GM12878 (cell line): Measurements from ENCODE around the gene C3. TPM values are rescaled to one million over a fixed set of nuclear protein-coding genes. Genes with fewer than 3 reads are reported as not detected.
A peak's percentile ranks its signal among the peaks of the same experiment; 100 is the strongest.

Experiments used
- ATAC-seq: fragments of 200-7000 bp; cut with Tn5 transposase; 3 replicates; pipeline ENCODE4 v1.9.1; 2020; ENCODE audit warnings: mild to moderate bottlenecking, moderate library complexity
- BruUV-seq: library from RNA; stranded (reverse); fragments of 400-500 nt; replicated peaks from 2 replicates; lab custom pipeline; 2021; lab: Mats Ljungman, UMichigan
- CTCF ChIA-PET: fragments of 300-600 bp; sonication (Branson Sonifier 250); formaldehyde crosslinking; extraction: SDS; loops from one replicate; lab custom pipeline; 2021; ENCODE audit warnings: inconsistent platforms; lab: Yijun Ruan, JAX
- POLR2A ChIA-PET: fragments of 350-600 bp; formaldehyde crosslinking; extraction: SDS; loops from one replicate; lab custom pipeline; 2021; ENCODE audit warnings: inconsistent platforms; lab: Charles Lee
- RAD21 ChIA-PET: fragments of 300-600 bp; sonication (Branson Sonifier 250); formaldehyde crosslinking; loops from one replicate; lab custom pipeline; 2023; ENCODE audit warnings: antibody characterized with exemption; ENCODE audit not compliant: unreplicated experiment; lab: Charles Lee
- SMC1A ChIA-PET: fragments of 300-600 bp; sonication (Branson Sonifier 250); formaldehyde crosslinking; loops from one replicate; lab custom pipeline; 2023; ENCODE audit not compliant: unreplicated experiment, uncharacterized antibody; lab: Charles Lee
- DNase-seq: peaks from one replicate; pipeline ENCODE4 v3.0.0-alpha.2; 2011; ENCODE audit warnings: low read depth, low spot score
- FAIRE-seq: peaks from 3 replicates; lab custom pipeline; 2011; peaks lifted over from hg19 to GRCh38; lab: Jason Lieb, UNC
- H2AFZ ChIP-seq: 2 replicates; pipeline ENCODE4 v1.6.0; 2011; ENCODE audit warnings: low read depth, low read length, control low read depth; ENCODE audit not compliant: control insufficient read depth
- H3K27ac ChIP-seq: 2 replicates; pipeline ENCODE4 v1.5.1; 2011; ENCODE audit warnings: control low read depth; ENCODE audit not compliant: control insufficient read depth, insufficient read depth
- H3K27me3 ChIP-seq, 2 experiments: replicated peaks in 1 of 2; 2 replicates each; pipeline versions ENCODE4 v1.6.0 to v1.6.1; 2011; ENCODE audit warnings: low read length in 1 of 2; ENCODE audit not compliant: control insufficient read depth in 2 of 2, insufficient read depth in 2 of 2
- H3K36me3 ChIP-seq, 2 experiments: 2 replicates each; pipeline ENCODE4 v1.5.1; 2011; ENCODE audit warnings: low read length in 1 of 2; ENCODE audit not compliant: control insufficient read depth in 2 of 2, insufficient read depth in 2 of 2
- H3K4me1 ChIP-seq: 2 replicates; pipeline ENCODE4 v1.6.1; 2011; ENCODE audit warnings: mild to moderate bottlenecking, low read length, moderate library complexity, mixed read lengths; ENCODE audit not compliant: control insufficient read depth, insufficient read depth
- H3K4me2 ChIP-seq: 2 replicates; pipeline ENCODE4 v1.6.0; 2011; ENCODE audit warnings: control low read depth; ENCODE audit not compliant: control insufficient read depth, insufficient read depth
- H3K4me3 ChIP-seq: fragments of 200-600 bp; sonication (generic); 2 replicates; pipeline ENCODE4 v1.5.1; 2016
- H3K79me2 ChIP-seq: 2 replicates; pipeline ENCODE4 v1.6.0; 2011; ENCODE audit warnings: low read length; ENCODE audit not compliant: control insufficient read depth, insufficient read depth
- H3K9ac ChIP-seq: 2 replicates; pipeline ENCODE4 v1.8.0; 2011; ENCODE audit warnings: low read length, control low read depth, mixed read lengths; ENCODE audit not compliant: control insufficient read depth, insufficient read depth
- H3K9me3 ChIP-seq: replicated peaks from 3 replicates; pipeline ENCODE4 v1.5.1; 2011; ENCODE audit warnings: mild to moderate bottlenecking, low read length; ENCODE audit not compliant: control insufficient read depth, insufficient read depth
- H4K20me1 ChIP-seq: 2 replicates; pipeline ENCODE4 v1.6.0; 2011; ENCODE audit not compliant: control insufficient read depth, insufficient read depth
- ATF7 ChIP-seq: fragments of 450-650 bp; IDR thresholded peaks from 2 replicates; pipeline ENCODE4 v1.6.1; 2016; ENCODE audit warnings: low read depth, mild to moderate bottlenecking
- BCL3 ChIP-seq: IDR thresholded peaks from 2 replicates; pipeline ENCODE4 v1.6.1; 2011; ENCODE audit warnings: borderline replicate concordance, low read depth, mild to moderate bottlenecking, moderate library complexity, low read length; ENCODE audit not compliant: insufficient read depth, poor library complexity, severe bottlenecking
- LARP7 ChIP-seq: fragments of 450-650 bp; IDR thresholded peaks from 2 replicates; pipeline ENCODE4 v1.6.1; 2017; ENCODE audit warnings: mild to moderate bottlenecking
- MLLT1 ChIP-seq: fragments of 450-650 bp; IDR thresholded peaks from 2 replicates; pipeline ENCODE4 v1.6.1; 2016; ENCODE audit warnings: mild to moderate bottlenecking
- RFX5 ChIP-seq: IDR thresholded peaks from 2 replicates; pipeline ENCODE4 v1.6.1; 2011; ENCODE audit warnings: low read depth, low read length, improper control_type of control experiment
- RUNX3 ChIP-seq: IDR thresholded peaks from 2 replicates; pipeline ENCODE4 v1.6.1; 2012; ENCODE audit warnings: low read length, inconsistent platforms
- SIX5 ChIP-seq: IDR thresholded peaks from 2 replicates; pipeline ENCODE4 v1.6.1; 2011; ENCODE audit warnings: mild to moderate bottlenecking, low read depth, low read length, moderate library complexity; ENCODE audit not compliant: severe bottlenecking
- ZNF592 ChIP-seq: fragments of 450-650 bp; IDR thresholded peaks from 2 replicates; pipeline ENCODE4 v1.6.1; 2017; ENCODE audit warnings: mild to moderate bottlenecking, moderate library complexity
- ZSCAN29 ChIP-seq: fragments of 450-650 bp; IDR thresholded peaks from 2 replicates; pipeline ENCODE4 v1.6.1; 2017; ENCODE audit warnings: mild to moderate bottlenecking, moderate library complexity
- WGBS: methylation state at CpG from one replicate; pipeline ENCODE4 v1.1.6; 2016; ENCODE audit warnings: low lambda C conversion rate; ENCODE audit not compliant: insufficient replicate concordance, insufficient coverage; ENCODE audit errors: missing lambda C conversion rate; 5-methylcytosine and 5-hydroxymethylcytosine counted together
- in situ Hi-C: fragments of 300-500 bp; cut with MboI; formaldehyde crosslinking; loops from 9 replicates; pipeline ENCODE4 v1.14.3; 2018; ENCODE audit warnings: mixed read lengths
- intact Hi-C: fragments of 100-400 bp; cut with micrococcal nuclease; formaldehyde crosslinking; loops from one replicate; pipeline ENCODE4 v1.14.2; 2022; ENCODE audit not compliant: unreplicated experiment
- polyA plus RNA-seq, 11 experiments: library from polyadenylated mRNA; depleted of rRNA in 4 of 11; unstranded in 6 of 11; stranded (reverse) in 5 of 11; fragments of >200 nt; fragmentation: Nextera tagmentation in 4 of 11; fragmentation: Illumina TruSeq in 1 of 11; extraction: Ambion mirVana in 4 of 11; extraction: Trizol in 1 of 11; gene quantifications; 1 replicate in 1 of 11; 2 replicates in 10 of 11; pipeline versions ENCODE4 v1.2.1 to v1.2.3, GENCODE V29; 2011 to 2016; ENCODE audit warnings: inconsistent platforms in 2 of 11, missing spikeins in 2 of 11, low read depth in 1 of 11
- total RNA-seq, 4 experiments: library from RNA; depleted of rRNA in 3 of 4; stranded (reverse); fragments of >200 nt in 3 of 4; fragmentation: Illumina TruSeq in 1 of 4; extraction: Trizol in 1 of 4; gene quantifications; 2 replicates each; pipeline versions ENCODE4 v1.2.1 to v1.2.3, GENCODE V29; 2013 to 2021

C3 gene
- total and polyA plus RNA-seq, 10 of the 15 experiments (the other 5 are each of a cell fraction or from before 2014, with no cell fraction given): 0.20 to 6.7 (median 0.72) TPM

DNA sequence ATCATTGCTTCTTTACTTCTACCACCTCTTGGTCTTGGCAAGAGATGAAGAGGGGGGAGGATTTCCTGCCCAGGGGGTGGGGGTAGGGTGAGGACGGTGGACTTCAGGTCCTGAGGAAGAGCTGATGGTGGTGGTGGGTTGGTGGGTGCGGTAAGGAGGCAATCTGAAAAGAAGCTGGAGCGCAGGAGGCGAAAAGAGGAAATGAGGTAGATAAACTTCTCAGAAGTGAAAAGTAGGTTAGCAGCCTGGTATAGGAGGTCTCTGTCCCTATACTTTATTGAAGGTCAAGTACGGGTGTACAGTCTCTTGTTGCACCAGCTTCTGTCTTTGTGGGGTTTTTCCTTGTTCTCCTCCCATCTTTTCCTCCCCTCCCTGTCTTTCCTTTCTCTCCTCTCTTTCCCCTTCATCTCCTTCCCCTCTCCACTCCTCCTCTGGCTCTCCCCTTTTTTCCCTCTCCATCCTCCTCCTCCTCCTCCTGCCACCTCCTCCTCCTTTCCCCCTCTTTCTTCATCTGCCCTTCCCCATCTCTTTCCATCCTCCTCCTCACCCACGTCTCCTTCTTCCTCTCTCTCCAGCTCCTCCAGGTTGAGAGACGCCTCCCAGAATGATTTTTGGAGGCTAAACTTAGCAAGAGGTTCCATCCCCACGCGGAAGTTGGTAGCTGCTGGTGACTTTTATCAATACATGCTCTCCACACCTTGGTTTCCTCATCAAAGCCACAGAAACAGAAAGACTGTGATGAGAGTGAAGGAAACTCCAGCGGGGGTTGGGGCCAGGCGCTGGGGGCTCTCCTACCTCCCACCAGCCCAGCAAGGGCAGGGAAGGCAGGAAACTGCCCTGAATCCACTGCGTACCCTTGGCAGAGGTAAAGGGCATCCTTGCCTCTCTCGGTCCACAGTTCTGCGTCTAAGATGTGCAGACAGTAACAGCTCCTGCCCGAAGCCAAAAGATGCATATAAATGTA is 65.8 kb downstream of the C3 start (continued):
- no peak for TF ChIP-seq BCL3
- TF ChIP-seq RUNX3: peak; percentile 67
- TF ChIP-seq ATF7: peak; percentile 33; the same call in 1 of the 2 replicates
- TF ChIP-seq ZSCAN29: no peak
- TF ChIP-seq MLLT1: peak; percentile 37; the same call in 1 of the 2 replicates

DNA sequence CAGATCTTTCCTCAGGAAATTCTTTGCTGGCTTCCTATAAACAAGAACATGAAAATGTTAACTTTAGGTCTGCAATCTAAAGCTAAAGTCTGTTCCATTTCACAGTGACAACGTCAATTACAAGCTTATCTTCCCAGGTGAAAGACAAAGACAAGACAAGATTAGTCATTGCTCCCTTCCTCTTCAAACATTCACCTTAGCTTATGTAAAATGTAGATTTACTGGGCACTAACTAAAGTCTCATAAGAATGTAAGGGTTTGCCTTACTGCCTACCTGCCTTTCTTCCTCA is 67.7 kb downstream of the C3 start:
- CTCF ChIA-PET: interaction anchor here (1.1 to 1.8 kb wide), 6 partner anchors 12 to 211 kb away, joined by 3 to 6 read pairs (median 3); partner anchors contain the start of gene GPR108
- Histone ChIP-seq H2AFZ (no peak overlapping the region), H3K4me3 (no peak overlapping the region), H4K20me1 (no peaks in the 10 kb centered on the region), H3K36me3 (no peaks in the 10 kb centered on the region), H3K9me3 (no peaks in the 10 kb centered on the region; the same call in 2 of the 3 replicates), H3K27ac (no peak overlapping the region), H3K9ac (no peak overlapping the region), H3K4me1 (peaks cover 17% of the 10 kb centered on the region), H3K4me2 (no peak overlapping the region), H3K79me2 (no peaks in the 10 kb centered on the region), H3K27me3 (no peaks in the 10 kb centered on the region)
- RAD21 ChIA-PET: interaction anchor here (0.7 to 4.1 kb wide), 6 partner anchors 9 to 54 kb away, joined by 3 to 23 read pairs (median 6); partner anchors contain the start of gene TNFSF14
- WGBS: 55% methylated on average over 1 of the region's 1 CpG
- DNase-seq (no peak), FAIRE-seq (no peak), ATAC-seq (no peak)
- in situ Hi-C loops (no loop called here), intact Hi-C loops (no loop called here)
- POLR2A ChIA-PET: interaction anchor here (0.7 to 3.4 kb wide), 11 partner anchors 9 to 1083 kb away, joined by 3 to 22 read pairs (median 4); partner anchors contain the start of gene TNFSF14
- BruUV-seq: no TSS peak
- SMC1A ChIA-PET: interaction anchor here (0.7 to 6.0 kb wide), 13 partner anchors 9 to 264 kb away, joined by 3 to 58 read pairs (median 4); partner anchors contain the start of gene TNFSF14
- TF ChIP-seq ZNF592: no peak
- no peak for TF ChIP-seq LARP7
- no peak for TF ChIP-seq SIX5
- no peak for TF ChIP-seq RFX5
